HepG2 (cell line): ENCODE results near the gene ENTPD6. TPM values are rescaled to one million over a fixed set of nuclear protein-coding genes. Genes with fewer than 3 reads are reported as not detected.

Experiments
- AHR ChIP-seq: IDR thresholded peaks from 2 replicates; pipeline ENCODE4 v1.6.1; 2018; ENCODE audit warnings: missing genetic modification reagents, missing compliant biosample characterization
- BHLHE40 ChIP-seq: IDR thresholded peaks from 2 replicates; pipeline ENCODE4 v1.6.1; 2011; ENCODE audit warnings: low read length, improper control_type of control experiment
- FOXA1 ChIP-seq, 2 experiments: fragments of 450-650 bp in 1 of 2; sonication (generic) in 1 of 2; formaldehyde crosslinking in 1 of 2; IDR thresholded peaks; 2 replicates each; pipeline versions ENCODE4 v1.4.0 to v1.6.1; 2016 to 2020; ENCODE audit warnings: missing genetic modification reagents in 1 of 2
- FOXK2 ChIP-seq: fragments of 450-650 bp; IDR thresholded peaks from 2 replicates; pipeline ENCODE4 v1.6.1; 2016
- HDAC2 ChIP-seq: sonication (generic); formaldehyde crosslinking; IDR thresholded peaks from 2 replicates; pipeline ENCODE4 v1.4.0; 2020; ENCODE audit warnings: missing genetic modification reagents
- IRF2 ChIP-seq: IDR thresholded peaks from 2 replicates; pipeline ENCODE4 v1.6.1; 2018; ENCODE audit warnings: missing genetic modification reagents, missing compliant biosample characterization
- JUN ChIP-seq: sonication (generic); formaldehyde crosslinking; IDR thresholded peaks from 2 replicates; pipeline ENCODE4 v1.4.0; 2020; ENCODE audit warnings: mild to moderate bottlenecking, missing genetic modification reagents
- KDM2A ChIP-seq: sonication (generic); formaldehyde crosslinking; IDR thresholded peaks from 2 replicates; pipeline ENCODE4 v1.4.0; 2020; ENCODE audit warnings: low read depth, missing genetic modification reagents, borderline replicate concordance
- MED13 ChIP-seq: sonication (generic); formaldehyde crosslinking; IDR thresholded peaks from 2 replicates; pipeline ENCODE4 v1.5.0; 2020; ENCODE audit warnings: missing genetic modification reagents
- PAXIP1 ChIP-seq: sonication (generic); formaldehyde crosslinking; conservative IDR thresholded peaks from 2 replicates; pipeline ENCODE4 v1.4.0; 2020; ENCODE audit warnings: mild to moderate bottlenecking, missing genetic modification reagents, moderate library complexity
- RARA ChIP-seq: IDR thresholded peaks from 2 replicates; pipeline ENCODE4 v1.6.1; 2016; ENCODE audit warnings: missing genetic modification reagents, missing compliant biosample characterization
- RCOR2 ChIP-seq: IDR thresholded peaks from 2 replicates; pipeline ENCODE4 v1.6.1; 2016; ENCODE audit warnings: missing biosample characterization, missing genetic modification reagents
- RORA ChIP-seq: sonication (generic); formaldehyde crosslinking; IDR thresholded peaks from 2 replicates; pipeline ENCODE4 v1.5.0; 2020; ENCODE audit warnings: mild to moderate bottlenecking, missing genetic modification reagents, moderate library complexity
- SKI ChIP-seq: fragments of 450-650 bp; IDR thresholded peaks from one replicate; pipeline ENCODE4 v1.6.1; 2018; ENCODE audit warnings: mild to moderate bottlenecking; ENCODE audit not compliant: partially characterized antibody
- STAG1 ChIP-seq: sonication (generic); formaldehyde crosslinking; IDR thresholded peaks from 2 replicates; pipeline ENCODE4 v1.4.0; 2020; ENCODE audit warnings: missing genetic modification reagents
- TCF7L2 ChIP-seq: IDR thresholded peaks from 2 replicates; pipeline ENCODE4 v1.6.1; 2011; ENCODE audit warnings: mild to moderate bottlenecking, low read depth, low read length, moderate library complexity
- WIZ ChIP-seq: sonication (generic); formaldehyde crosslinking; IDR thresholded peaks from 2 replicates; pipeline ENCODE4 v1.5.1; 2020; ENCODE audit warnings: mild to moderate bottlenecking, missing genetic modification reagents
- YEATS2 ChIP-seq: sonication (generic); formaldehyde crosslinking; IDR thresholded peaks from 2 replicates; pipeline ENCODE4 v1.4.0; 2020; ENCODE audit warnings: missing genetic modification reagents, borderline replicate concordance
- ZBTB38 ChIP-seq: sonication (generic); formaldehyde crosslinking; IDR thresholded peaks from 2 replicates; pipeline ENCODE4 v1.5.1; 2020; ENCODE audit warnings: mild to moderate bottlenecking, missing genetic modification reagents
- ZEB1 ChIP-seq: IDR thresholded peaks from 2 replicates; pipeline ENCODE4 v1.6.1; 2012; ENCODE audit warnings: mild to moderate bottlenecking, low read depth, inconsistent platforms; ENCODE audit not compliant: insufficient replicate concordance
- ZNF264 ChIP-seq: sonication (generic); formaldehyde crosslinking; IDR thresholded peaks from 2 replicates; pipeline ENCODE4 v1.4.0; 2020; ENCODE audit warnings: missing genetic modification reagents
- ZNF44 ChIP-seq: sonication (generic); formaldehyde crosslinking; IDR thresholded peaks from 2 replicates; pipeline ENCODE4 v1.5.1; 2020; ENCODE audit warnings: mild to moderate bottlenecking, missing genetic modification reagents
- ZNF687 ChIP-seq: sonication (generic); formaldehyde crosslinking; IDR thresholded peaks from 2 replicates; pipeline ENCODE4 v1.5.1; 2020; ENCODE audit warnings: mild to moderate bottlenecking, missing genetic modification reagents, moderate library complexity
- ZNF776 ChIP-seq: sonication (generic); formaldehyde crosslinking; IDR thresholded peaks from 2 replicates; pipeline ENCODE4 v1.4.0; 2020; ENCODE audit warnings: mild to moderate bottlenecking, missing genetic modification reagents
- ZNF879 ChIP-seq: sonication (generic); formaldehyde crosslinking; IDR thresholded peaks from 2 replicates; pipeline ENCODE4 v1.8.1; 2023; ENCODE audit warnings: missing genetic modification reagents
- polyA plus RNA-seq, 8 experiments: library from polyadenylated mRNA; depleted of rRNA in 3 of 8; stranded (reverse) in 7 of 8; unstranded in 1 of 8; fragments of >200 nt; fragmentation: Illumina TruSeq in 4 of 8; extraction: Trizol in 4 of 8; gene quantifications; 2 replicates each; pipeline versions ENCODE4 v1.2.1 to v1.2.3, GENCODE V29; 2011 to 2016; ENCODE audit warnings: low read depth in 4 of 8, missing spikeins in 1 of 8, mixed read lengths in 1 of 8; ENCODE audit not compliant: insufficient read depth in 1 of 8
- total RNA-seq, 5 experiments: library from RNA; depleted of rRNA; stranded (reverse); fragments of >200 nt; fragmentation: Illumina TruSeq; extraction: Trizol; gene quantifications; 2 replicates each; pipeline ENCODE4 v1.2.3, GENCODE V29; 2016; ENCODE audit warnings: low read depth in 1 of 5

Gene ENTPD6
- total and polyA plus RNA-seq, 2 of the 13 experiments (the other 11 are each of a cell fraction or from before 2014, with no cell fraction given), result 164 to 172 TPM

- no peak for TF ChIP-seq RORA
- TF ChIP-seq TCF7L2, result no peak
- no peak for TF ChIP-seq MED13 (CRISPR knock-in tag)
- TF ChIP-seq RARA (CRISPR knock-in tag), result no peak
- 0 out of 2 replicates have a peak, but pooled peaks have one; percentile 47 for TF ChIP-seq IRF2
- peak; percentile 61 for TF ChIP-seq STAG1 (CRISPR knock-in tag)
- peak; percentile 11; the same call in 1 of the 2 replicates for TF ChIP-seq PAXIP1
- no peak for TF ChIP-seq WIZ (CRISPR knock-in tag)
- TF ChIP-seq ZNF776 (CRISPR knock-in tag), result no peak
- peak; percentile 63; the same call in 1 of the 2 replicates for TF ChIP-seq ZNF264
- TF ChIP-seq FOXA1 (IDR thresholded peaks at IDR 0.05), result no peak
- TF ChIP-seq FOXA1 (CRISPR knock-in tag; IDR thresholded peaks at IDR 0.05), result peak; percentile 33; the same call in 1 of the 2 replicates
- TF ChIP-seq AHR, result peak; percentile 66; the same call in 1 of the 2 replicates
- no peak for TF ChIP-seq ZNF879 (CRISPR knock-in tag)
- no peak for TF ChIP-seq FOXK2
- peak; percentile 37; the same call in 1 of the 2 replicates for TF ChIP-seq JUN
- no peak for TF ChIP-seq ZEB1
- no peak for TF ChIP-seq ZNF44 (CRISPR knock-in tag)
- TF ChIP-seq SKI, result no peak
- TF ChIP-seq YEATS2 (CRISPR knock-in tag), result no peak
- peak; percentile 62 for TF ChIP-seq ZNF687 (CRISPR knock-in tag)
- no peak for TF ChIP-seq RCOR2
- peak; percentile 85 for TF ChIP-seq ZBTB38
- TF ChIP-seq BHLHE40, result no peak
- peak; percentile 65 for TF ChIP-seq KDM2A (CRISPR knock-in tag)
- no peak for TF ChIP-seq HDAC2
Observed at GRCh38 chr20:25223179-25223661, 27.7 kb downstream of the ENTPD6 start (continued).
